HFF-Myc (cell line): ENCODE data around the gene LRGUK.
A peak's percentile ranks its signal among the peaks of the same experiment; 100 is the strongest.
"Not testable (repeated sequence)": the region's sequence is repeated elsewhere in the genome, so short reads cannot be mapped to it uniquely, and the experiment has no call there.

ENCODE experiments used
- DNase-seq: peaks from one replicate; pipeline ENCODE4 v3.0.0-alpha.2; 2011; ENCODE audit warnings: low read depth; ENCODE audit errors: extremely low read depth
- H3K4me3 ChIP-seq: replicated peaks from 2 replicates; pipeline ENCODE4 v1.5.1; 2011; ENCODE audit warnings: low read depth, mild to moderate bottlenecking, control low read depth, low read length
- CTCF ChIP-seq: IDR thresholded peaks from 2 replicates; pipeline ENCODE4 v1.5.1; 2012; ENCODE audit warnings: mild to moderate bottlenecking, low read depth, low read length, control low read depth; ENCODE audit errors: missing control alignments

Gene LRGUK

GRCh38 chr7:134126966-134127848 is at the start of gene LRGUK:
LRGUK (plus strand) TSS chr7:134127340; CDS start chr7:134127368, 28 bp downstream.
- peak within 1 kb of the TSS; percentile 63 for H3K4me3 ChIP-seq
- DNase-seq = peak; percentile 48
- TF ChIP-seq CTCF = no peak

- DNase-seq, H3K4me3 ChIP-seq: not testable (repeated sequence)
Measured at GRCh38 chr7:134077560-134077959, 49.6 kb upstream of the LRGUK start.

- no peak for TF ChIP-seq CTCF
- no peak for DNase-seq
- H3K4me3 ChIP-seq = no peak overlapping the region
Measured at GRCh38 chr7:134078991-134079390, 48.1 kb upstream of the LRGUK start.

- DNase-seq = no peak
Measured at GRCh38 chr7:134081695-134082094, 45.4 kb upstream of the LRGUK start.

GRCh38 chr7:134083766-134084487 is 43.2 kb upstream of the LRGUK start:
- no peak for DNase-seq
- H3K4me3 ChIP-seq = no peak overlapping the region
- no peak for TF ChIP-seq CTCF

More at GRCh38 chr7:134081695-134082094, 45.4 kb upstream of the LRGUK start:
- no peak overlapping the region for H3K4me3 ChIP-seq
- TF ChIP-seq CTCF = no peak

- TF ChIP-seq CTCF = no peak
- no peak for DNase-seq
- no peak overlapping the region for H3K4me3 ChIP-seq
Measured at GRCh38 chr7:134084488-134085144, 42.5 kb upstream of the LRGUK start.

- no peak for TF ChIP-seq CTCF
- H3K4me3 ChIP-seq = no peak overlapping the region
- DNase-seq = no peak
Measured at GRCh38 chr7:134085311-134085710, 41.8 kb upstream of the LRGUK start.
